Gastroesophageal sphincter (tissue), 4 donors: ENCODE measurements around the gene DYSF. TPM values are rescaled to one million over a fixed set of nuclear protein-coding genes. Genes with fewer than 3 reads are reported as not detected.

Source experiments
- ATAC-seq: fragments of 150-250 bp; one replicate; pipeline ENCODE4 v1.9.1; 2016; ENCODE audit warnings: mild to moderate bottlenecking, moderate library complexity
- H3K27ac ChIP-seq, 4 donors: fragments of 200-600 bp; sonication (generic) in 3 of 4; 1 replicate in 3 of 4; 2 replicates in 1 of 4; pipeline ENCODE4 v1.5.1; 2016 to 2019
- H3K27me3 ChIP-seq: fragments of 200-600 bp; sonication (generic); one replicate; pipeline ENCODE4 v1.5.1; 2019
- H3K36me3 ChIP-seq, 2 donors: fragments of 200-600 bp; sonication (generic); one replicate each; pipeline ENCODE4 v1.5.1; 2019; ENCODE audit warnings: control low read depth in 1 of 2
- H3K4me1 ChIP-seq, 3 donors: fragments of 200-600 bp; sonication (generic); 1 replicate in 2 of 3; 2 replicates in 1 of 3; pipeline ENCODE4 v1.5.1; 2016 to 2019; ENCODE audit warnings: control low read depth in 2 of 3
- H3K4me3 ChIP-seq, 2 donors: fragments of 200-600 bp; sonication (generic); one replicate each; pipeline ENCODE4 v1.5.1; 2019; ENCODE audit warnings: mild to moderate bottlenecking in 1 of 2, moderate library complexity in 1 of 2
- H3K9me3 ChIP-seq, 3 donors: fragments of 200-600 bp; sonication (generic); one replicate each; pipeline ENCODE4 v1.5.1; 2017 to 2019; ENCODE audit warnings: control low read depth in 2 of 3
- CTCF ChIP-seq, 4 experiments: fragments of 200-600 bp in 2 of 4; fragments of 450-650 bp in 2 of 4; sonication (generic) in 1 of 4; IDR thresholded peaks; one replicate each; pipeline ENCODE4 v1.5.1; 2017 to 2019; ENCODE audit warnings: antibody characterized with exemption in 4 of 4, mild to moderate bottlenecking in 2 of 4, moderate library complexity in 2 of 4
- EP300 ChIP-seq: sonication (generic); formaldehyde crosslinking; IDR thresholded peaks from one replicate; pipeline ENCODE4 v1.6.1; 2017; ENCODE audit warnings: antibody characterized with exemption, mild to moderate bottlenecking
- POLR2A ChIP-seq, 2 donors: fragments of 450-650 bp; IDR thresholded peaks; one replicate each; pipeline ENCODE4 v1.6.1; 2017; ENCODE audit warnings: antibody characterized with exemption in 2 of 2, mild to moderate bottlenecking in 2 of 2, moderate library complexity in 1 of 2
- POLR2AphosphoS5 ChIP-seq: sonication (generic); formaldehyde crosslinking; IDR thresholded peaks from one replicate; pipeline ENCODE4 v1.6.1; 2017; ENCODE audit warnings: antibody characterized with exemption
- WGBS, 2 donors: methylation state at CpG; one replicate each; pipeline ENCODE4 v1.1.5; 2018; ENCODE audit warnings: low coverage in 1 of 2; 5-methylcytosine and 5-hydroxymethylcytosine counted together
- total RNA-seq, 4 donors: library from RNA; depleted of rRNA; stranded (reverse); fragments of >200 nt; gene quantifications; one replicate each; pipeline ENCODE4 v1.1.0, GENCODE V29; 2016

The DYSF gene
- total RNA-seq, 4 donors from 2014 or later = 11.0 to 50.1 (median 17.4) TPM

- Histone ChIP-seq H3K27me3 (no peaks in the 10 kb centered on the region), H3K4me3 (no peak overlapping the region), H3K9me3 (peaks cover 0 to 7% (median 0%) of the 10 kb centered on the region in 3 donors), H3K4me1 (no peaks in the 10 kb centered on the region), H3K27ac (no peak overlapping the region), H3K36me3 (peaks cover 0 to 85% of the 10 kb centered on the region in 2 donors)
- ATAC-seq = no peak
- WGBS, 2 donors = 84% methylated on average over 5 to 15 of the region's 18 CpGs
- TF ChIP-seq EP300 (no peak), POLR2A (IDR thresholded peaks at IDR 0.05) (no peak), POLR2AphosphoS5 (no peak), CTCF (IDR thresholded peaks at IDR 0.05) (no peak)
These were observed 209.5 kb downstream of the DYSF start for GRCh38 chr2:71662665-71663394.

- H3K4me1 ChIP-seq = no peaks in the 10 kb centered on the region
- ATAC-seq = no peak
- TF ChIP-seq CTCF (IDR thresholded peaks at IDR 0.05) (no peak), EP300 (no peak), POLR2AphosphoS5 (no peak), POLR2A (IDR thresholded peaks at IDR 0.05) (no peak)
- H3K9me3 ChIP-seq = no peaks in the 10 kb centered on the region
- no CpG with 5 or more reads among the region's 11 CpGs for WGBS, 2 donors
- H3K27ac ChIP-seq = no peak overlapping the region
- no peaks in the 10 kb centered on the region for H3K27me3 ChIP-seq
- H3K36me3 ChIP-seq = peaks cover 0 to 90% of the 10 kb centered on the region in 2 donors
- no peak overlapping the region for H3K4me3 ChIP-seq
These were observed 210.8 kb downstream of the DYSF start for GRCh38 chr2:71664161-71664560.

- Histone ChIP-seq H3K36me3 (peaks cover 0 to 93% of the 10 kb centered on the region in 2 donors), H3K27me3 (no peaks in the 10 kb centered on the region), H3K4me3 (no peak overlapping the region), H3K4me1 (no peaks in the 10 kb centered on the region), H3K9me3 (no peaks in the 10 kb centered on the region), H3K27ac (no peak overlapping the region)
- WGBS, 2 donors = 87% methylated on average over 5 of the region's 11 CpGs; no CpG with 5 or more reads in 1 of the 2 donors
- TF ChIP-seq POLR2AphosphoS5 (no peak), EP300 (no peak), CTCF (IDR thresholded peaks at IDR 0.05) (no peak), POLR2A (IDR thresholded peaks at IDR 0.05) (no peak)
- ATAC-seq = no peak
These were observed 212.1 kb downstream of the DYSF start for GRCh38 chr2:71665168-71666093.

GRCh38 chr2:71666094-71666474 is 212.7 kb downstream of the DYSF start:
- H3K9me3 ChIP-seq = no peaks in the 10 kb centered on the region
- WGBS, 2 donors = 63 to 100% methylated on average over 2 of the region's 5 CpGs
- H3K4me3 ChIP-seq = no peak overlapping the region
- no peak for ATAC-seq
- H3K27ac ChIP-seq = no peak overlapping the region
- H3K36me3 ChIP-seq = peaks cover 0 to 93% of the 10 kb centered on the region in 2 donors
- no peaks in the 10 kb centered on the region for H3K27me3 ChIP-seq
- no peaks in the 10 kb centered on the region for H3K4me1 ChIP-seq
- TF ChIP-seq POLR2AphosphoS5 = no peak

- H3K9me3 ChIP-seq = no peaks in the 10 kb centered on the region
- WGBS, 2 donors = 88 to 100% methylated on average over 2 to 4 of the region's 15 CpGs
- peaks cover 0 to 84% of the 10 kb centered on the region in 2 donors for H3K36me3 ChIP-seq
- H3K27ac ChIP-seq = no peak overlapping the region
- no peak overlapping the region for H3K4me3 ChIP-seq
- no peaks in the 10 kb centered on the region for H3K27me3 ChIP-seq
- TF ChIP-seq POLR2AphosphoS5 (no peak), CTCF (IDR thresholded peaks at IDR 0.05) (no peak), EP300 (no peak), POLR2A (IDR thresholded peaks at IDR 0.05) (no peak)
- ATAC-seq = no peak
- no peaks in the 10 kb centered on the region for H3K4me1 ChIP-seq
These were observed 214.2 kb downstream of the DYSF start for GRCh38 chr2:71667256-71668182.
